Fibroblast of pulmonary artery (primary cell): Measurements from ENCODE around the gene ZGRF1.

Experiments
- DNase-seq: peaks from one replicate; pipeline ENCODE4 v3.0.0-alpha.2; 2010; ENCODE audit warnings: low read depth
- H3K4me3 ChIP-seq: replicated peaks from 2 replicates; pipeline ENCODE4 v1.5.1; 2011; ENCODE audit warnings: low read depth, mild to moderate bottlenecking, control low read depth, low read length, moderate library complexity
- TF ChIP-seq, protein P1 (sequence below): IDR thresholded peaks from 2 replicates; pipeline ENCODE4 v1.5.1; 2011; ENCODE audit warnings: mild to moderate bottlenecking, control low read depth, low read length, inconsistent platforms; ENCODE audit errors: missing control alignments

Gene ZGRF1

DNA sequence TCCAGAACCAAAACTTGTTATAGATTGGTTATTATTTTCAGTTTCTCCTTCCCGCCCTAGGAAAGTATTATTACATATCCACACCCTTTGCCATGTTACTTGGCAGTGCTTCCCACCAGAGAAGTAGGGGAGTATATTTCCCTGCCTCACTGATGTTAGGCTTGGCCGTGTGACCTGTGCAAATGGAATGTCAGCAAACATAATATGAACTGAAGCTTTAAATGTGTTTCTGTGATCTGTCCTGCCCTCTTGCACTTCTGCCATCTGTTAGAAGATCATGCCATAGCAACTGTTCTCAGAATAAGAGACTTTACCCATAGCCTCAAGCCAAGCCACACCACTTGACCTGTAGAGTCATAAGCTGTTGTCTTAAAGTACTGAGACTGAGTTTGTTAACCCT is 84.0 kb downstream of the ZGRF1 start:
- TF ChIP-seq, protein P1, sequence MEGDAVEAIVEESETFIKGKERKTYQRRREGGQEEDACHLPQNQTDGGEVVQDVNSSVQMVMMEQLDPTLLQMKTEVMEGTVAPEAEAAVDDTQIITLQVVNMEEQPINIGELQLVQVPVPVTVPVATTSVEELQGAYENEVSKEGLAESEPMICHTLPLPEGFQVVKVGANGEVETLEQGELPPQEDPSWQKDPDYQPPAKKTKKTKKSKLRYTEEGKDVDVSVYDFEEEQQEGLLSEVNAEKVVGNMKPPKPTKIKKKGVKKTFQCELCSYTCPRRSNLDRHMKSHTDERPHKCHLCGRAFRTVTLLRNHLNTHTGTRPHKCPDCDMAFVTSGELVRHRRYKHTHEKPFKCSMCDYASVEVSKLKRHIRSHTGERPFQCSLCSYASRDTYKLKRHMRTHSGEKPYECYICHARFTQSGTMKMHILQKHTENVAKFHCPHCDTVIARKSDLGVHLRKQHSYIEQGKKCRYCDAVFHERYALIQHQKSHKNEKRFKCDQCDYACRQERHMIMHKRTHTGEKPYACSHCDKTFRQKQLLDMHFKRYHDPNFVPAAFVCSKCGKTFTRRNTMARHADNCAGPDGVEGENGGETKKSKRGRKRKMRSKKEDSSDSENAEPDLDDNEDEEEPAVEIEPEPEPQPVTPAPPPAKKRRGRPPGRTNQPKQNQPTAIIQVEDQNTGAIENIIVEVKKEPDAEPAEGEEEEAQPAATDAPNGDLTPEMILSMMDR = no peak
- DNase-seq = peak; percentile 30
- H3K4me3 ChIP-seq = no peak overlapping the region

DNA sequence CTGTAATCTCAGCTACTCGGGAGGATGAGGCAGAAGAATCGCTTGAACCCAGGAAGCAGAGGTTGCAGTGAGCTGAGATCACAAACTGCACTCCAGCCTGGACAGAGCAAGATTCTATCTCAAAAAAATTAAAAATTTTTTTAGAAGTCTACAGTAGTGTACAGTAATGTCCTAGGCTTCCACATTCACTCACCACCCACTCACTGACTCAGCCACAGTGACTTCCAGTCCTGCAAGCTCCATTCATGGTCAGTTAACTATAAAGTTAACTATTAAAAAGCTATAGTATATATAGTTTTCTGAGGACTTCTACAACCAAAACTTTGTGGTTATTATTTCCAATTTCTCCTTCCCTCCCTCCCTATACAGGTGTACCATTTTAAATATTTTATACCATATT is 86.0 kb downstream of the ZGRF1 start:
- H3K4me3 ChIP-seq = no peak overlapping the region
- peak; percentile 33 for DNase-seq
- TF ChIP-seq, protein P1 = no peak

DNA sequence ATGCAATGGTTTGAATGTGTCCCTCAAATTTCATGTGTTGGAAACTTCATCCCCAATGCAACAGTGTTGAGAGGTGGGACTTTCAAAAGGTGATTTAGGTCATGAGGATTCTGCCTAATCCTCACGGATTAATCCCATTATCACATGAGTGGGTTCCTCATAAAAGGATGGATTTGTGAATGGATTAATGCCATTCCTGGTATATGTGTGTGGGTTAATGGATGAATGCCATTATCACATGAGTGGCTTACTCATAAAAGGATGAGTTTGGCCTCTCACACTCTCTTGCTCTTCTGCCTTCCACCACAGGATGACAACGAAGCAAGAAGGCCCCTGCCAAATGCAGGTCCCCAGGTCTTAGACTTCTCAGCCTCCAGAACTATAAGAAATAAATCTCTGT is 90.2 kb downstream of the ZGRF1 start:
- no peak for DNase-seq
- TF ChIP-seq, protein P1 = no peak
- H3K4me3 ChIP-seq = no peak overlapping the region

DNA sequence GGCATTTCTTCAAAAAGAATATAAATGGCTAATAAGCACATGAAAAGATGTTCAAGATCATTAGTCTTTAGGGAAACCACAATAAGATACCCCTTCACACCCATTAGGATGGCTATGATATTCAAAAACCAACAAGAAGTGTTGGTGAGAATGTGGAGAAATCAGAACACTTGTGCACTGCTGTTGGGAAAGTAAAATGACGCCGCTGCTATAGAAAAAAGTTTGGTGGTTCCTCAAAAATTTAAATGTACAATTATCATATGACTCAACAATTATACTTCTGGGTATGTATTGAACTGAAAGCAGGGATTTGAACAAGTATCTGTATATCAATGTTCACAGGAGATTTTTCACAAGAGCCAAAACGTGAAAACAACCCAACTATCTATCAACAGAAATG is 91.4 kb downstream of the ZGRF1 start:
- TF ChIP-seq, protein P1 = no peak
- H3K4me3 ChIP-seq = no peak overlapping the region
- no peak for DNase-seq

DNA sequence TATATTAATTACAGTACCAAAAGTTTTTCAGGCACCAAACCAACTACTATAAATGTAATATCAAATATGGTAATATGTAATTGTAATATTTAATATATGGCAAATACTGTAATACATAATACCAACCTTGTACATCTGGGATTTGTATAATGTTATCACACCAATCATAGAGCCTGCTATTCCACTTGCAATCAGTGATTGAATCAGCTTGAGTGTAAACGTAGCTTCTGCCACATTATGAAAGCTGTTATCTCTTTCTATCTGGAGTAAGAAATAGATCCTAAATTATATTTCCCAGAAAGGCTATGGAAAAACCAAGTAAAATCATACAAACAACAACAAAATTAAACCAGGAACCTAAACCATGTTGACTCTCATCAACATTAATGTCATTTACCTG is 96.0 kb downstream of the ZGRF1 start:
- TF ChIP-seq, protein P1 = no peak
- no peak overlapping the region for H3K4me3 ChIP-seq
- DNase-seq = no peak

DNA sequence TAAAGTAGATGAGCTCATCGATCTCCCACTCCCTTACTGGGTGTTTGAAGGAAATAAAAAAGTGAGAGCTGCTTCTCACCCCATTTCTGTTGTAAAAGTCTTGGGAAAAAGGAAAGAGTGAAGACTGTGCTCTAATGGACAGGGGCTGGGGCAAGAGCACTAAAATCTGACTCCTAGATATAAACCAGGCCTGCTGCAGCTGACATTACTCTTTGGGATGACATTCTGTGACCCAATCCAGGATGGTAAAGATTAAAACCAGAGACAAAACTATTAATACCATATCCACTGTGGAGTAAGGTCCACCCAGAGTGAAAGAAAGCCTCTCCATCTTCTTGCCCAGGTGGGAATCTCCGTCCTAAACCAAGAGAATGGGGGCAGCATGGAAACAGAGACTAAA is 100.6 kb downstream of the ZGRF1 start:
- no peak for DNase-seq
- TF ChIP-seq, protein P1 = no peak

DNA sequence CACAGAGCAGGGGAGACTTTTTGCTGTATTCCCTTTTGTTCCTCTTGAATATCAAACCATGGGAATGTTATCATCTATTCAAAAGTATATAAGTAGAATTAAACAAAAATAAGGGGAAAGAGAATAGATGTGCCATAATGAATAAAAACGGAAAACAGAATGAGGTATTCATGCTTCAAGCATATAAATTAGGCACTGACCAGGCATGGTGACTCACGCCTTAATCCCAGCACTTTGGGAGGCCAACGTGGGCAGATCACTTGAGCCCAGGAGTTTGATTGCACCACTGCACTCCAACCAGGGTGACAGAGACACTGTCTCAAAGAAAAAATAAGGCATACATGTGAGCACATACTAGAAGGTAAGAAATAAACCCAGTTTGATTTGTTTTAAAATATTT is 104.4 kb downstream of the ZGRF1 start:
- TF ChIP-seq, protein P1 = no peak
- no peak overlapping the region for H3K4me3 ChIP-seq
- DNase-seq = no peak

More for the DNA sequence above, 100.6 kb downstream of the ZGRF1 start:
- no peak overlapping the region for H3K4me3 ChIP-seq
